ENCODE data around the gene DUSP1. TPM values are rescaled to one million over a fixed set of nuclear protein-coding genes. Genes with fewer than 3 reads are reported as not detected.

The DUSP1 gene
- total and polyA plus RNA-seq, 2 of the 4 experiments (the other 2 are of a cell fraction), result 304 to 467 TPM

GRCh38 chr5:172769342-172769615, 1.7 kb downstream of the DUSP1 start:
- Histone ChIP-seq H2AFZ (replicated peaks; ENCODE audit: low read length, poor library complexity) (peak overlapping the region; percentile 19), H3K4me3 (ENCODE audit: insufficient read depth, low read depth, low read length) (peak overlapping the region; percentile 88), H4K91ac (ENCODE audit: insufficient read depth, low read depth, low read length) (0 out of 2 replicates have a peak overlapping the region, but pooled peaks have one; percentile 0), H2BK5ac (ENCODE audit: low read depth, low read length, poor library complexity, severe bottlenecking) (peak overlapping the region; percentile 89), H2AK5ac (ENCODE audit: low read depth, low read length) (peak overlapping the region; percentile 17; the same call in 1 of the 2 replicates), H3K23ac (ENCODE audit: low read depth, low read length) (peak overlapping the region; percentile 91), H3K9ac (ENCODE audit: low read depth, low read length) (peak overlapping the region; percentile 94), H3K36me3 (ENCODE audit: control insufficient read depth, insufficient read depth, low read length) (peaks cover 28% of the 10 kb centered on the region), H4K20me1 (ENCODE audit: insufficient read depth, low read length) (peaks cover 56% of the 10 kb centered on the region), H3K4me2 (ENCODE audit: low read depth, low read length) (peak overlapping the region; percentile 97), H3K27ac (ENCODE audit: insufficient read depth, low read length) (peak overlapping the region; percentile 91), H3K14ac (replicated peaks; ENCODE audit: low read depth, low read length) (peak overlapping the region; percentile 88), H2AK9ac (replicated peaks; ENCODE audit: low read depth, low read length, poor library complexity) (peak overlapping the region; percentile 92), H4K8ac (ENCODE audit: low read depth in 2 of 2, low read length in 2 of 2) (peak overlapping the region; percentile 5 to 59; a peak in 3 of 4 replicates), H3K18ac (ENCODE audit: low read depth, low read length) (peak overlapping the region; percentile 93), H3K4me1 (ENCODE audit: control insufficient read depth, insufficient read depth, low read length) (peaks cover 19% of the 10 kb centered on the region), H3K9me1 (ENCODE audit: insufficient read depth, low read length) (peaks cover 6% of the 10 kb centered on the region), H3K9me3 (ENCODE audit: control insufficient read depth, insufficient read depth, low read length) (no peaks in the 10 kb centered on the region), H2BK120ac (ENCODE audit: low read depth, low read length) (0 out of 2 replicates have a peak overlapping the region, but pooled peaks have one; percentile 7), H3K27me3 (ENCODE audit: control insufficient read depth, insufficient read depth, low read length) (no peaks in the 10 kb centered on the region), H2BK15ac (ENCODE audit: low read depth, low read length) (no peak overlapping the region), H3K79me1 (ENCODE audit: low read depth in 1 of 2, low read length in 2 of 2) (peaks cover 5 to 30% of the 10 kb centered on the region in 2 experiments; a peak in 3 of 4 replicates), H3K4ac (ENCODE audit: low read depth, low read length) (peak overlapping the region; percentile 76), H2BK20ac (ENCODE audit: low read depth, low read length) (no peak overlapping the region), H4K5ac (ENCODE audit: low read depth, low read length) (peak overlapping the region; percentile 28), H3K56ac (ENCODE audit: extremely low read depth, insufficient read depth, low read length) (peak overlapping the region; percentile 86)
- TF ChIP-seq RCOR1 (IDR thresholded peaks at IDR 0.05; ENCODE audit: insufficient replicate concordance, low read length), result no peak
- TF ChIP-seq CEBPB (IDR thresholded peaks at IDR 0.05; ENCODE audit: low read depth, low read length), result no peak
- TF ChIP-seq SMC3 (IDR thresholded peaks at IDR 0.05; ENCODE audit: low read depth, low read length), result no peak
- TF ChIP-seq USF2 (IDR thresholded peaks at IDR 0.05; ENCODE audit: low read depth, low read length), result peak; percentile 47
- no peak for TF ChIP-seq NFE2L2 (IDR thresholded peaks at IDR 0.05; ENCODE audit: low read depth, low read length)
- no TSS peak for BruUV-seq (replicated peaks)
- ATAC-seq (ENCODE audit: low read depth) (no peak), DNase-seq (no peak)
- dilution Hi-C loops (cut with HindIII; ENCODE audit: low sequenced_read_pairs, unreplicated experiment), result no loop called here
- in situ Hi-C loops (cut with MboI; ENCODE audit: low sequenced_read_pairs), result loop anchor here (5.0 kb wide), 1 partner anchor 52 kb away; no protein-coding TSS in a partner anchor
- POLR2A ChIA-PET (ENCODE audit: unreplicated experiment), result interaction anchor here (0.9 kb wide), 1 partner anchor 55 kb away, joined by 3 read pairs; no protein-coding TSS in a partner anchor
- no CpG with 5 or more reads among the region's 2 CpGs for WGBS, 2 experiments (ENCODE audit: extremely low coverage in 2 of 2, insufficient read length in 1 of 2)
- intact Hi-C loops (cut with micrococcal nuclease), result loop anchor here (5.0 kb wide), 1 partner anchor 37 kb away; no protein-coding TSS in a partner anchor
- CTCF ChIA-PET, result interaction anchor here (0.5 to 2.2 kb wide), 4 partner anchors 26 to 141 kb away, joined by 3 to 5 read pairs (median 4); no protein-coding TSS in a partner anchor
